NOMO-1 (cell line): ENCODE data around the gene PCDHGC3.

Source experiments
- DNase-seq, 2 experiments: peaks; one replicate each; lab custom pipeline; 2025; ENCODE audit not compliant: unreplicated experiment in 2 of 2; lab: John Stamatoyannopoulos, UW

The PCDHGC3 gene

DNA sequence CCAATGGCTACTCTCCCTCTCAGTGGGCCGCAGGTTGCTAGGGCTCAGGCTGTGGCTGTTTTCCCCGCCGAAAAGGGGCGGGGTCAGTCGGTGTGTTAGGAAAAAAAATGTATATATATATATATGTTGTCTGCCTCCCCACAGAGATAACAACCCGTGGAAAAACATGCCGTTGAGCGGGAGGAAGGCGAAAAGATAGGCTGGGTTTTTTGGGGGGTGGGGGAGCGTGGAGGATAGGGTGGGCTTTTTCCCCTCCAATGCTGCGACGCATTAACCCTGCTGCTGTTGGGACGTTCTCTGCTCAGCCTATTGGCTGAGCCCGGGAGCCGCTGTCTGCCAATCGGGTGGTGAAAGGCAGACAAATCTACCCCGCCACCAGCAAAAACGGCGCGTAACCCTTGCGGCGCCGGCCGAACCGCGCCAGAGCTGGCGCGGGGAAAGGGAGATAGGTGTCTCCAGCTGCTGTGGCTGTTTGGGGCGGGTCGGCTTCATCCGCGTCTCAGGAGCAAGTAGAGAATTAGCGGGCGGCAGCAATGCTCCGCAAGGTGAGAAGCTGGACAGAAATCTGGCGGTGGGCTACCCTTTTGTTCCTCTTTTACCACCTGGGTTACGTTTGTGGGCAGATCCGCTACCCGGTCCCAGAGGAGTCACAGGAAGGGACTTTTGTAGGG lies 9.0 kb downstream of the PCDHGC3 start, which contains the start of gene PCDHGC4:
Gene PCDHGC4 (plus strand): TSS at position 390 of the 671 bp plus-strand sequence. CDS start 144 bp downstream, at position 534.
- DNase-seq, result no peak

DNA sequence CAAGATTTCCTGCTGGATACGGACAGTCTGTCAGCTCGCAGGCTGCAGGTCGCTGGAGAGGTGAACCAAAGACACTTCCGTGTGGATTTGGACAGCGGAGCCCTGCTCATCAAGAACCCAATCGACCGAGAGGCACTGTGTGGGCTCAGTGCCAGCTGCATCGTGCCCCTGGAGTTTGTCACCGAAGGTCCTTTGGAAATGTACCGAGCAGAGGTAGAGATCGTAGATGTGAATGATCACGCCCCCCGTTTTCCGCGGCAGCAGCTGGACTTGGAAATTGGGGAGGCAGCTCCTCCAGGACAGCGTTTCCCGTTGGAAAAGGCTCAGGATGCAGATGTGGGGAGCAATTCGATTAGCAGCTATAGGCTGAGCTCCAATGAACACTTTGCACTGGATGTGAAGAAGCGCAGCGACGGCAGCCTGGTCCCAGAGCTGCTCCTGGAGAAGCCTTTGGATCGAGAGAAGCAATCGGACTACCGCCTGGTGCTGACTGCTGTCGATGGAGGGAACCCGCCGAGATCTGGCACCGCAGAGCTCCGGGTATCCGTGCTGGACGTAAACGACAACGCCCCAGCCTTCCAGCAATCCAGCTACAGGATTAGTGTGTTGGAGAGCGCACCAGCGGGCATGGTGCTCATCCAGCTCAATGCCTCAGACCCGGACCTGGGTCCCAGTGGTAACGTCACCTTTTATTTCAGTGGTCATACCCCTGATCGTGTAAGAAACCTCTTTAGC lies 9.7 kb downstream of the PCDHGC3 start:
- no peak for DNase-seq

DNA sequence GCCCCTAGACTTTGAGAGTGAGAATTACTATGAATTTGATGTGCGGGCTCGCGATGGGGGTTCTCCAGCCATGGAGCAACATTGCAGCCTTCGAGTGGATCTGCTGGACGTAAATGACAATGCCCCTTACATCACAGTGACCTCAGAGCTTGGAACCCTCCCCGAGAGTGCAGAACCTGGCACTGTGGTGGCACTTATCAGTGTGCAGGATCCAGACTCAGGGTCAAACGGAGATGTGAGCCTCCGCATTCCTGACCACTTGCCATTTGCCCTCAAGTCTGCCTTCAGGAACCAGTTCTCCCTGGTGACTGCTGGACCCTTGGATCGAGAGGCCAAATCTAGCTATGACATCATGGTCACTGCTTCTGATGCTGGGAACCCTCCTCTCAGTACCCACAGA lies 10.3 kb downstream of the PCDHGC3 start:
- DNase-seq, result no peak

DNA sequence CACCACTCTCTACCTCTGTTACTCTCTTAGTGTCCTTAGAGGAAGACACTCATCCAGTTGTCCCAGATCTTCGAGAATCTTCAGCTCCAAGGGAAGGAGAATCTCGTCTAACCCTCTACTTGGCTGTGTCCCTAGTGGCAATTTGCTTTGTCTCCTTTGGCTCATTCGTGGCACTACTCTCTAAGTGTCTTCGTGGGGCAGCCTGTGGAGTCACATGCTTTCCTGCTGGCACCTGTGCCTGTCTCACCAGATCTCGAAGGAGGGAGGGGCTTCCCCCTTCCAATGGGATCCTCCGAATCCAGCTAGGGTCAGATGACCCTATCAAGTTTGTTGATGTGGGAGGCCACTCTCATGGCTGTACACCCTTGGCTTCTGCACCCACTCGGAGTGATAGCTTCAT lies 11.4 kb downstream of the PCDHGC3 start:
- DNase-seq, result no peak

DNA sequence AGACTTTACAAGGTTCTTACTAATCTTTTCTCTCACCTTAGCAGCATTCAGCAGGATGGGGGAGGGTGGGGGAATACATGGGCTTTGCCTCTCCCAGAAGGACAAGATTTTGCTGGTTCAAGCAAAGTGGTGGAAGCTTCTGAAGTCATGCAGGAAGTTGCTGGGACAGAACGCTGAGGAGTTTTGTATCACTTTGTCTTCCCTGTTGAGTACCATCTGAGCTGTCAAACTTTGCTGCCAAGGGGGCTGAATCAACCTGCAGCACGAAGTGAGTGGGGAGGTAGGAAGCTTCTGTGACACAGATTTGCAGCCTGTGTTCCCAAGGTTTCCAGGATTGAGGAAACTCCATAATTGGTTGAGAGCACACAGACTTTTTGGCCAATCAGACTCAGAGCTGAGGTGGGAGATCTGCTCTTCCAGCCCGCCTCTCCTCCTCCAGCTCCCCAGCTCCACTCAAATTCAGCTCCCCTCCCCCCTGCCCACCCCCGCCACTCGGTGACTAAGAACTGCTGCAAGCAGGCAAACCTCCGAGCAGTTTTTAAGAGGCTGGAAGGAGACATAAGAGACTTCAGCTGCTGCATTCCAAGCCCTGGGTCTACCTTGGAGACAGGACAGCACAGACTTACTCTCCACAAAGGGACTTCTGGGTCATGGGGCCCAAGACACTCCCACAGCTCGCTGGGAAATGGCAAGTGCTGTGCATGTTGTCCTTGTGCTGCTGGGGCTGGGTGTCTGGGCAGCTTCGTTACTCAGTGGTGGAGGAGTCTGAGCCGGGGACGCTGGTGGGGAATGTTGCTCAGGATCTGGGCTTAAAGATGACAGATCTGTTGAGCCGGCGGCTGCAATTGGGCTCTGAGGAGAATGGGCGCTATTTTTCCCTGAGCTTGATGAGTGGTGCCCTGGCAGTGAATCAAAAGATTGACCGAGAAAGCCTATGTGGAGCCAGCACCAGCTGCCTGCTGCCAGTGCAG lies 13.1 kb downstream of the PCDHGC3 start, which contains the start of gene PCDHGC5:
Gene PCDHGC5 (plus strand): TSS at position 491 of the 971 bp plus-strand sequence. CDS start 160 bp downstream, at position 651.
- no peak for DNase-seq

DNA sequence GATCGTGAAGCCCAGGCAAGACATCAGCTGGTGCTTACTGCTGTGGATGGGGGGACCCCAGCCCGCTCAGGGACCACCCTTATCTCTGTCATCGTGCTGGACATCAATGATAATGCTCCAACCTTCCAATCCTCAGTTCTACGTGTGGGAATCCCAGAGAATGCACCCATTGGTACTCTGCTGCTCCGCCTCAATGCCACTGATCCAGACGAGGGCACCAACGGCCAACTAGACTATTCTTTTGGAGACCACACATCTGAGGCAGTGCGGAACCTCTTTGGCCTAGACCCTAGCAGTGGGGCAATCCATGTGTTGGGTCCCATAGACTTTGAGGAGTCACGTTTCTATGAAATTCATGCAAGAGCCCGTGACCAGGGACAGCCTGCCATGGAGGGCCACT lies 14.1 kb downstream of the PCDHGC3 start:
- no peak for DNase-seq

DNA sequence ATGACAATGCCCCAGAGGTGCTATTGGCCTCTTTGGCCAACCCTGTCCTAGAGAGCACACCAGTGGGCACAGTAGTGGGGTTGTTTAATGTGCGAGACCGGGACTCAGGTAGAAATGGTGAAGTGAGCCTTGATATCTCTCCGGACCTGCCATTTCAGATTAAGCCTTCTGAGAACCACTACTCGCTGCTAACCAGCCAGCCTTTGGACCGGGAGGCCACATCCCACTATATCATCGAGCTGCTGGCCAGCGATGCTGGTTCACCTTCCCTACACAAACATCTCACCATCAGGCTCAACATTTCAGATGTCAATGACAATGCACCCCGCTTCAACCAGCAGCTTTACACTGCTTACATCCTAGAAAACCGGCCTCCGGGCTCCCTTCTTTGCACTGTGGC lies 14.5 kb downstream of the PCDHGC3 start:
- DNase-seq, result no peak

GRCh38 chr5:141490771-141491170 lies 15.0 kb downstream of the PCDHGC3 start:
- no peak for DNase-seq

DNA sequence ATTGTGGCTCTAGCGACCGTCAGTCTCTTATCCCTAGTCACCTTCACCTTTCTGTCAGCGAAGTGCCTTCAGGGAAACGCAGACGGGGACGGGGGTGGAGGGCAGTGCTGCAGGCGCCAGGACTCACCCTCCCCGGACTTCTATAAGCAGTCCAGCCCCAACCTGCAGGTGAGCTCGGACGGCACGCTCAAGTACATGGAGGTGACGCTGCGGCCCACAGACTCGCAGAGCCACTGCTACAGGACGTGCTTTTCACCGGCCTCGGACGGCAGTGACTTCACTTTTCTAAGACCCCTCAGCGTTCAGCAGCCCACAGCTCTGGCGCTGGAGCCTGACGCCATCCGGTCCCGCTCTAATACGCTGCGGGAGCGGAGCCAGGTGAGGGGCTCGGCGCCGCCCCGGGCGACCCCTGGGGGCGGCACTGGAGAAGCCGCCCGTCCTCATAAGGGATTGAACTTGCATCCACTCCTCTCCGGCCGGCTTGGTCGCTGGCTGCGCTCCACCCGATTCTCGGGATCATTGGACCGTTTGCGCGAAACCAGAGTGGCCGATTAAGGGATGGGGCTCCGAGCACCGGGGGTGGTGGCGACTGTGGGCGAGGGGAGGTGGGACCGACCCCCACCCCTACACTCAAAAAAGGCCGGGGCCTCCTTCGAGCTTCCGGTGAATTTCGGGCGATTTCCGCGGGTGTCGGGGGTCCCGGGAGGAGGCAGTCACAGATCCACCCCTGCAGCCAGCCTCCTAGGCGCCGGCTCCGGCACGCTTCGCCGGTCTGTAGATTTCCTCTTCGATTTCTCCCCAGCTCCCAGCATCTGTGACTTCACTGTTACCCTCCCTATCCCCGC lies 15.8 kb downstream of the PCDHGC3 start:
- DNase-seq, result no peak

GRCh38 chr5:141492168-141492885 lies 16.6 kb downstream of the PCDHGC3 start:
- peak; percentile 11 to 31 for DNase-seq

DNA sequence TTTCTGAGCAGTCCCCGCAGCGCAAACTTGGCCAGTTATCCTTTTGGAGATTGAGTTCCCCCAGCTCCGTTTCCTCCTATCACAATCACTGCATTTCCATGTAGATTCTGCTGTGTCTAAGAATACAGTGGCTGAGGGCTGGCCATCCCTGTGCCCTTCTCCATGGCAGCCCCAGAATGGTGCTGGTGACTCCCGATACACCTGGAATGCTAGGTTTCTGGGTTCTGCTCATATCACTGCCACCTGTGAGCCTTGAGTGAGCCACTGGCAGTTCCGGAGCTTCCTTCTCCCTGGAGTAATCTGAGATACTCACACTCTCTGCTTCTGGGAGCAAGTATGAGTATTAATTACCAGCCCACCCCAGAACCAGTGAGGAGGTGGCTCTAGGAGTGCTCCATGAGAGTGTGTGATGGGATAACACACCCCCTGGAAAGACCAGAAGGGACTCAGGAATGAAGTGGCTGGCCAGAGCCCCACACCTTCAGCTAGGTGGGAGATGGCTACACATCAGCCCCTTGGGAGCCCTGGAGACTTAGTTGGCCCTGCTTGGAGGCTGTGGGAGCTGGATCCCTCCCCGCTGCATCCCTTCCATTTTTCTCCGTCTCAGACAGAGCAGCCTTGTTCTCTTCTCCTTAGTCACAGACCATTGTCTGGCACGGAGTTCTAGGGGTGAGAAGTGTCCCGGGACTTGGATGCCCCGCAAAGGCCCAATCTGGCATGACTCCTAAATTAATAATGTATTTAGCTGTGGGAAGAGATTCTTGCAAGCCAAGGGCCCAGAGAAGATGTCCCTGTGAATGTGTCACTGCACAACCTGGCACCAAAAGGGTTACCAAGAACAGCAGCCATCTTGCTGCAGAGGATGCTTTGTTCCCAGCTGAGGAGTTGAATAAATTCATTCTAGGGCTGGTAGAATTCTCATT lies 18.0 kb downstream of the PCDHGC3 start:
- no peak for DNase-seq

- DNase-seq, result no peak
Observed at GRCh38 chr5:141494761-141495452, 19.1 kb downstream of the PCDHGC3 start.

GRCh38 chr5:141495453-141495811 lies 19.7 kb downstream of the PCDHGC3 start:
- no peak for DNase-seq

DNA sequence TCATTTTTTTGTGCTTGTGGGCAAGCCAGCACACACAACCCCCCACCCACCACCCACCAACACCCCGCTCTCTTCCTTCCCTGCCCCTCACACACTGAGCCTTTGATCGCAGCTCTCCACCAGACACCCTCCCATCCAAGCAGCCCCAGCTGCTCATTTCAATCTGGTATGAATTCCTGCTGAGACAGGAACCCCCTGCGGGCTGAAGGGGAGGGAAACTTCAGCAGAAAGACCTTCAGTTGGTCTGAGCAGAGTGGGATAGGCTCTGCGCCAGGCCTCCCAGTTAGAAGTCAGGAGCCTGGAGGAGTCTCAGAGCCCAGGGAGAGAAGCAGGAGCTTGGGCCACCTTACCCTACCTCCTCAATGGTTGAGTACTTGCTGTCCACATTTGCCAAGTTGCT lies 20.3 kb downstream of the PCDHGC3 start:
- DNase-seq, result no peak

DNA sequence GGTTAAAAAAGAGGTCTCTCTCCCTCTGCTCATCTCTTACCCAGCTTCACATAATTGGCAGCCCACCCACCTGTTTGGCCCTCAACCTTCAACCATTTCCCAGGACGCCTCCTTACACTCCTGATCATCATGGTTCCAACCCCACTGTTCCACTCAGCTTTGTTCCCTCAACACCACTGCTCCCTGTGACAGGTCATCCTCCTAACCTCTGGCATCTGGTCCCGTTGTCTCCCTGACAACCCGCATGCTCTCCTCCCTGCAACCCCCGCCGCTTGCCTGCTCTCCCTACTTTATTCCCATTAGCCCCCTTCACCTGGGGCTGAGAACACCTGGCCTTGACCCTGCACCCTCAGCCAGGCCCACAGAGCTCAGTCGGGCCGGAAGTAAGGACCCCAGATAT lies 26.0 kb downstream of the PCDHGC3 start:
- DNase-seq, result no peak

DNA sequence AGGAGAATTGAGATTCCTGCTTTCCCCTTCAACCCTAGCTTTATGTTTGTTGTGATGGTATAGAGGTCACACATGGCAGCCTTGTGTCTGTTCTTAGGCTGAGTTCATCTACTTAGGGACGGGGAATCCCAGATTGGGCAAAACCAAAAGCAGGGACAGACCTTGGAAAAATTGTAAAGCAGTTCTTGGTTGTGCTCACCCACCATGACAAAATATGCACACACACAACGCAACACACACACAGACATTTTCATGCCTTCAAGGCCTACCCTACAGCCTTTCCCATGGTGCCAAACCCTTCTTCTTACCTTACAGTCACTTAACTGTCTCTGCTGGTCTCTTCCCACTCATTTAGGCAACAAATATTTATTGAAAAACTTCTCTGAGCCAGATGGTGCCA lies 27.9 kb downstream of the PCDHGC3 start:
- no peak for DNase-seq

DNA sequence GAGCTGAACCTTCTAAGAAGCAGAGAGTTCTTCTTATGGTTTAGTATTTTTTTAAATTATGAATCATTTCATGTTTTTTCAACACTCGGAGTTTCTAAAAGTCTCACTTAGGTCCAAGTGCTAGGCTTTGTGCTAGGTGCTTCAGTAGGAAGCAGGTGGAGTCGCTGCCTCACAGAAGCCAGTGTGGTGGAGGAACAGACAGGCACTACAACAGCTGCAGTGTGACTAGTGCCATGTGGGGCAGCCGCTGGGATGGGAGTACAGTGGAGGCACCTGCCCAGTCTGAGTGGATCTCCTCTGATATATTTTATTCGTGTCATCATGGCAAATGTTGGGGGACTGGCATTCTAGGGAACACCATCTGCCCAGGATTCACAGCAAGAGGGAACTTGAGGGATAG lies 28.4 kb downstream of the PCDHGC3 start:
- DNase-seq, result no peak
